Esophagus (tissue), 2 donors: ENCODE measurements around the gene CD93. TPM values are rescaled to one million over a fixed set of nuclear protein-coding genes. Genes with fewer than 3 reads are reported as not detected.
A peak's percentile ranks its signal among the peaks of the same experiment; 100 is the strongest.

ENCODE experiments used
- H3K27ac ChIP-seq, 2 donors: one replicate each; pipeline ENCODE4 v1.5.1; 2013; ENCODE audit warnings: low read depth in 2 of 2, mild to moderate bottlenecking in 2 of 2, inconsistent platforms in 1 of 2, low read length in 1 of 2, moderate library complexity in 1 of 2
- H3K27me3 ChIP-seq, 2 donors: one replicate each; pipeline ENCODE4 v1.6.1; 2013; ENCODE audit warnings: low read length in 2 of 2, control low read depth in 1 of 2, mild to moderate bottlenecking in 1 of 2; ENCODE audit not compliant: insufficient read depth in 2 of 2, control insufficient read depth in 1 of 2
- H3K36me3 ChIP-seq, 2 donors: one replicate each; pipeline ENCODE4 v1.6.1; 2013; ENCODE audit warnings: low read length in 1 of 2; ENCODE audit not compliant: control insufficient read depth in 2 of 2, insufficient read depth in 2 of 2
- H3K4me1 ChIP-seq, 2 donors: one replicate each; pipeline ENCODE4 v1.6.1; 2013; ENCODE audit warnings: low read length in 1 of 2; ENCODE audit not compliant: control insufficient read depth in 2 of 2, insufficient read depth in 2 of 2
- H3K4me3 ChIP-seq, 2 donors: one replicate each; pipeline ENCODE4 v1.5.1; 2013; ENCODE audit warnings: low read length in 2 of 2, mild to moderate bottlenecking in 2 of 2, low read depth in 1 of 2, moderate library complexity in 1 of 2
- H3K9me3 ChIP-seq, 2 donors: one replicate each; pipeline ENCODE4 v1.6.1; 2013; ENCODE audit warnings: mild to moderate bottlenecking in 2 of 2, low read depth in 1 of 2, low read length in 1 of 2, moderate library complexity in 1 of 2; ENCODE audit not compliant: control insufficient read depth in 2 of 2, insufficient read depth in 1 of 2
- WGBS, 2 donors: extraction: QIAGEN DNeasy Blood & Tissue Kit; methylation state at CpG; one replicate each; pipeline ENCODE4 v1.1.7; 2013; 5-methylcytosine and 5-hydroxymethylcytosine counted together
- polyA plus RNA-seq, 2 donors: library from polyadenylated mRNA; stranded (reverse); fragments of 200-250 nt; gene quantifications; one replicate each; pipeline ENCODE4 v1.2.3, GENCODE V29; 2013
- donor health status: healthy with polysubstance abuse.
- donor health status: Bipolar disorder and iron deficiency.

CD93 gene
- polyA plus RNA-seq, 2 donors = 1.8 to 2.8 TPM

DNA sequence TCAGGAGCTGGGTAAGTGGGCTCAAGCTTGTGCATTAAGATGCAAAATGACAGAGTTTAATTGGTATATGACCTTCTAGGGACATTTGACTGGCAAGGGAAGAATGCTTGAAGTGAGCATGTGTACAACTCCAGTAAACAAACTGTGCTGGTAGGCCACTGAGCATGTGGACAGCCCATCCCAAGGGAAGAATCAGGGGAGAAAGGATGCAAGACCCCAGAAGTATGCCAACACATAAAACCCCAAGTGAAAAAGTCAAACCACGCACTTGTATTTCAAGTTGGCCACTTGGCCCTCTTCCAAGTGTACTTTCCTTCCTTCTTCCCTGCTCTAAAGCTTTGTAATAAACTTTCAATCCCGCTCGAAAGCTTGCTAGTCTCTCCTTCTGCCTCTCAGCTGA is 26.3 kb downstream of the CD93 start:
- H3K4me1 ChIP-seq = peaks cover 0 to 4% of the 10 kb centered on the region in 2 donors
- H3K27me3 ChIP-seq = no peaks in the 10 kb centered on the region
- no peak overlapping the region for H3K27ac ChIP-seq
- H3K36me3 ChIP-seq = no peaks in the 10 kb centered on the region
- 41 to 55% methylated on average over 3 of the region's 3 CpGs for WGBS, 2 donors
- H3K4me3 ChIP-seq = no peak overlapping the region
- no peaks in the 10 kb centered on the region for H3K9me3 ChIP-seq

DNA sequence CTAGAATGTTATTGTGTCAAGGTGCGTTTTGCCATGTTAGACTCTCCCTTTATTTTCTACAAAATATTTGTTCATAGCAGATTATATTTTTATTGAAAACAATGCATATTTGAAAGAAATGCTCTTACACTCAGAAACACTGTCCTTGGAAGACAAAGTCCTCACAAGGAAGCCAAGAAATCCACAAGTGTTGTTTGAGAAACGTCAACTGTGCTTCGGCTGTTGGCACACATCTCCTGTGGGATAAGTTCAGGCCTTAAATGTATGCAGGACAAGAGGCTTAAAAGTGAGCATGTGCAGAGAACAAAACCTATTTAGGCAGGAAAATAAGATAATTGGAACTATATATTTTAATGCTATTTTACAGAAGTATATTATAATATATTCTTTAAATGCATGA is 27.1 kb downstream of the CD93 start:
- Histone ChIP-seq H3K4me3 (no peak overlapping the region), H3K27me3 (no peaks in the 10 kb centered on the region), H3K36me3 (no peaks in the 10 kb centered on the region), H3K4me1 (peaks cover 0 to 4% of the 10 kb centered on the region in 2 donors), H3K9me3 (no peaks in the 10 kb centered on the region), H3K27ac (no peak overlapping the region)
- 71 to 75% methylated on average over 3 of the region's 3 CpGs for WGBS, 2 donors

DNA sequence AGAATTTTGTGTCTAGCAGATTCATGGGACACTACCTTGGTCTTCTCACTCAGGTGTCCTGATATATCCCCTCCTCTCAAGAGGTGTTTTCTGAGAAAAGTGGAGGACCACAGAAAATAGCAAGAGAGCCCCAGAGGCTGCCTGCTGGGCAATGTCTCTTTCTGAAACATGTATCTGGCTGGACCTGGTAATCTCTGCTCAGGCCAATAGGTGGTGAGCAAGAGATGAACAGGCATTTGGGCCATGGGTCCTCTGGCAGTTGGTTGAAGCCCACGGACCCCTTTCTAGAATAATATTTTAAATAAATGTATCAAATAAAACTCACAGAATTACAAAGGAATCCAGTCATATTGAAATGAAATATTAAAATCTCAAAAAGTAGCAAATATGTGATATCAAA is 27.9 kb downstream of the CD93 start:
- no peaks in the 10 kb centered on the region for H3K36me3 ChIP-seq
- WGBS, 2 donors = 60 to 69% methylated on average over 1 of the region's 1 CpG
- no peak overlapping the region for H3K4me3 ChIP-seq
- peaks cover 0 to 4% of the 10 kb centered on the region in 2 donors for H3K4me1 ChIP-seq
- no peak overlapping the region for H3K27ac ChIP-seq
- no peaks in the 10 kb centered on the region for H3K9me3 ChIP-seq
- no peaks in the 10 kb centered on the region for H3K27me3 ChIP-seq

DNA sequence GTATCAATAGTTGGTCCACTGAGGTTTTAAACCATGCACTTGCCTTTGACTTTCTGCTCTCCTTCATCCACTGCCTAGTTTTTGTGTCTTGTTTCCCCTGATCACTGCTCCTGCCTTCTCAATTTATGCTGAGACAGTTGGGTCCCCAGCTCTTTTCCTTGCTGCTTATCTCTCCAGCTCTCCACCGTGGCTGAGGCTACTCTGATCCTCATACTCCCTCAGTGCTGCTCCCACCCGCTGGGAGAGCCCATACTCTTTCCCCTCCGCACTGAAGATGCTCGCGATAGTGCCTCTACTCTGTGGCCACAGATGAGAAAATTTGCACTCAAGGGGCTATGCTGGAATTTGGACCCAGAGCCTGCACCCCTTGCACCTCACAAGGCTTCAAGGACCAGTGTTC is 33.2 kb downstream of the CD93 start:
- Histone ChIP-seq H3K9me3 (no peaks in the 10 kb centered on the region), H3K27ac (no peak overlapping the region), H3K4me1 (peaks cover 2 to 13% of the 10 kb centered on the region in 2 donors), H3K4me3 (no peak overlapping the region), H3K36me3 (no peaks in the 10 kb centered on the region), H3K27me3 (no peaks in the 10 kb centered on the region)
- 94 to 95% methylated on average over 5 of the region's 5 CpGs for WGBS, 2 donors

DNA sequence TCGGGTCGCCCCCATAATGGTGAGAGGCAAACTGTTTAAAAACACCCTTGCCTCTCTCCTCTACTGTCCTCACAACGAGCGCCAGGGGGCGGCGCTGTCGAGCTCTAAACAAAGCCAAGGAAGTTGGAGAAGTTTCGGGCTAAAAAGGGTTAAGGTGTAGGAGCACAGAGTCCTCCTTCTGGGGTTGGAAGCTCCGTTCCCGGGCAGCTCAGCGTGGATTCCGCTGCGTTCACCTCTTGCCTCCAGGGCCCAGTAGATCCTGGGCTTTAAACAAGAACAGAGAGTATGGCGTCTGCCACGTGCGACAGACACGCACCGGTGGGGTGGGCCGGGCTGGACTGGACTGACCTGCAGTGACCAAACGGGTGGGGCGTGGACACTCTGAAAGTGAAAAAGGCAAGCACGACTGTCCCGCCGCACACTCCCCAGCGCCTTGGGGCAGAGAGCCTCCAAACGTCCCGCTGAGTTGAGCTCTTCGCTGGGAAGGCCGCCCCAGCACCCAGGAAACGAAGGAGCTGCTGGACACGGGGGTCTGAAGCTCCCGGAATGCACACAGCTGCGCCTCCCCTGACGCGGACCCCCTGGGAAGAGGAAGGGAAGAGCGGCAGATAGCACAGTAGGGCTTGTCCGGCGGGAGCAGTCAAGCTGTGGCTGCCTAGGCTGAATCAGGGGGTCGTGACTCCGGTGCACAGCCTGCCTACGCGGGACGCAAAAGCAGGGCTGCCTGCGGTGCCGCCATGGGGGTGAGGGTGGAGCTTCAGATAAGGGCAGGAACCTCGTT is 35.1 kb downstream of the CD93 start:
- peak overlapping the region; percentile 62 to 67 for H3K4me3 ChIP-seq
- H3K9me3 ChIP-seq = no peaks in the 10 kb centered on the region
- peak overlapping the region; percentile 95 for H3K27ac ChIP-seq
- no peaks in the 10 kb centered on the region for H3K36me3 ChIP-seq
- WGBS, 2 donors = 9 to 13% methylated on average over 46 of the region's 46 CpGs
- no peaks in the 10 kb centered on the region for H3K27me3 ChIP-seq
- peaks cover 2 to 19% of the 10 kb centered on the region in 2 donors for H3K4me1 ChIP-seq

DNA sequence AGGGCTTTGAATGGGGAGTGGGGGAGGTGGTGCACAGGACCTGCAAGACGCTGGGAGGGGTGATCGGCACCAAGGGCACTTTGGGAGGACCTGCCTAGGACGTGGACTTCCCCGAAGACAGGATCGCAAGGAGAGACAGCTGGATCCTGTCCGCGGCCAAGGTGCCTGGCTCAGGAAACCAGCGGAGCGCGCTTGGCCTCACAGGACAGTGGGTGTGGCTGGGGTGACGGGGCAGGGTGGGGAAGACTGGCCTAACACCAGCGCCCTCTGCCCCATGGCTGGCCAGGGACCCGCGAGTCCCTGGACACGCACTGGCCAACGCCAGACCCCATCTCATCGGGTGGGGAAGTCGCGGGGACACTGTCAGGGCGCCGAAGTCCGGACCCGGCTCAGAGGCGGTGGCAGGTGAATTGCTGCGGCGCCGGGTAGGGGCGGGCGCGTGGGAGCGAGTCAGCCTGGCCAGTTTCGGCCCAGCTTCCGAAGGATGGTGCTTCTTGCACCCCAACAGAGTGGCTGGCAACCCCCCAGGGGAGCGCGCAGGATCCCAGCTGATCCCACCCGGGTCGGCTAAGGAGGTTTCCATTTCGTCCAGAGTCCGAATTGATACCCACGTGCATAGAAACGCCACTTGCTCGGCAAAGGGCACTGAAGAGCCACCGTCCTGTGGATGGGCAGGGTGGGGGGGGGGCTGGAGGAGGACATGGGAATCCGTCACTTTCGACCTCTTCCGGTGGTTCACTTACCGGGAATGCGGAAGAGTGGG is 35.9 kb downstream of the CD93 start:
- Histone ChIP-seq H3K27me3 (no peaks in the 10 kb centered on the region), H3K4me3 (peak overlapping the region; percentile 62 to 67), H3K9me3 (no peaks in the 10 kb centered on the region), H3K36me3 (no peaks in the 10 kb centered on the region), H3K4me1 (peaks cover 2 to 19% of the 10 kb centered on the region in 2 donors), H3K27ac (peak overlapping the region; percentile 95)
- WGBS, 2 donors = 1 to 3% methylated on average over 48 of the region's 48 CpGs

DNA sequence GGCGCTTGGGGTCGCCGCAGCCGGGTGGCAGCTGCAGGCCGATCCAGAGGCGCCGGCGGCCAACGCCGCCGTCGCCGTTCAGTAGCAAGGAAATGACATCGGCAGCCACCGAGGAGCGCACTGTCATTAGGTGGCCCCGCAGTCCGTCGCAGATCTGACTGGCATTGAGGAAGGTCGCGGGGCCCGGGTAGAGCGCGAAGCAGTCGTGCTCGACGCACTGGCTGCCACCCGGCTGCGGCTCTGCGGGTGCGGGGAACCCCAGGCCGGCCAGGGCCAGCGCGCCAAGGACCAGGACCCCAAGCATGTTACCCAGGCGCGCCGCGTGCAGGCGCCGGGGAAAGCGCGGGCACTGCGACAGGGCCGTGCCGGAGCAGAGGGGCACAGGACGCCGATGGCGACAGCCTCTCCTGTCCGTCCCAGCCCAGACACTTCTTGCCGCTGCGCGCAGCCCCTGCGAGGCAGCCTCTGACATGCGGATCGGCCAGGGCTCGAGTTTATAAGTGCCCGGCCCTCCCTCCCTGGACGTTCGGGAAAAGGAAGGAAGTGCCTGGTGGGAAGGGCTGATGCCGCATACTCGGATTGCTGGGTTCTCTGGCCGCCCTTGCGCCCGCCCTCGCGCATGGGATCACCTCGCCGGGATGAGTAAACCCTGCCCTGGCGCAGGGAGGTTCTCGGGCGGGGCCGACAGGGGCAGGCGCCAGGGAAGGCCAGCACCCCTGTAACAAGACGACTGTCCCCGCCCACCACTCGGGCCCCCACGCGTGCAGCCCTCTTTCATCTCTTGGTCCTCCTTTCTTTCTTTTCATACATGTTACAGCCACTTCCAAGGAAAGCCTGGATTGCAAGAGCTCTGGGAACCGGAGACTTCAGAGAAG is 36.7 kb downstream of the CD93 start, which contains the start of gene THBD:
Gene THBD, minus strand, starts transcription at position 472 of the 875 bp plus-strand sequence. Its CDS starts 168 bp downstream, at position 304.
- Histone ChIP-seq H3K36me3 (no peaks in the 10 kb centered on the region), H3K9me3 (no peaks in the 10 kb centered on the region), H3K27me3 (no peaks in the 10 kb centered on the region), H3K4me3 (peak within 1 kb of the TSS; percentile 62 to 67), H3K4me1 (peaks cover 2 to 19% of the 10 kb centered on the region in 2 donors), H3K27ac (peak within 1 kb of the TSS; percentile 95)
- 1% methylated on average over 65 to 79 of the region's 79 CpGs for WGBS, 2 donors

DNA sequence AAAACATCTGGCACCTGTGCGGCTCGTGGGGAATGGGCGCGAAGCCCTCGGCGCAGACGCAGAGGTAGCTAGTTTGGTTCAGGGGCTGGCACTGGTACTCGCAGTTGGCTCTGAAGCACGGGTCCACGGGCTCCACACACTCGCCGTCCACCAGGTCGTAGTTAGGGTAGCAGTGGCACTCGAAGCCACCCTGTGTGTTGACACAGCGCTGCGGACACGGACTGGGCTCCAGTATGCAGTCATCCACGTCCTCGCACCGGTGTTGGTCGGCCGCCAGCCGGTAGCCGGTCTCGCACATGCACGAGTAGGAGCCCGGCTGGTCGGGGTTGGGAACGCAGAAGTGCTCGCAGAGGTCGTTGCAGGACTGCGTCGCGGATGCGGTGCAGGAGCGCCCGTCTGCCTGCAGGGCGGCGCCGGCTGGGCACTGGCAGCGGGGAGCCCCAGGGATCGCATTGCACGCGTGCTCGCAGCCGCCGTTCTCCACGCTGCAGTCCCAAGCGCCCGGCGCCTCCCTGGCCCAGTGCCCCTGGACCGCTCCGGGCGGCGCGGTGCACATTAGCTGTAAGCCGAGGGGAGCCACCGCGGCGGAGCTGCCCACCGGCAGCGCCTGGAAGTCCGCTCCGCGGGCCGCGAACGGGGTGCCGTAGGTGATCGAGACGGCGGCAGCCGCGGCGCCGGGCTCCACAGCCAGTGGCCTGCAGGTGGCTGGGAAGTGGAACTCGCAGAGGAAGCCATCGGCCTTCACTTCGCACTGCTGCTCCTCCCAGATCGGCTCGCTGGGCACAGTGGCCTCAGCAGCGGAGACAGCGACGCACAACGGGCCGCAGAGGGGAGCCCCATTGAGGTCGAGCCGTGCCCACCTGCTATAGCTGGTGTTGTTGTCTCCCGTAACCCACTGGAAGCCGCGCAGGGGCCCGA is 37.6 kb downstream of the CD93 start:
- Histone ChIP-seq H3K4me3 (peak overlapping the region; percentile 62 to 67), H3K27me3 (no peaks in the 10 kb centered on the region), H3K27ac (peak overlapping the region; percentile 95), H3K36me3 (no peaks in the 10 kb centered on the region), H3K9me3 (no peaks in the 10 kb centered on the region), H3K4me1 (peaks cover 5 to 19% of the 10 kb centered on the region in 2 donors)
- 4 to 5% methylated on average over 77 to 92 of the region's 92 CpGs for WGBS, 2 donors
